Stimulated activated CD4-positive, alpha-beta T cell treated with anti-CD3 and anti-CD28 coated beads, TNF-alpha, amount 100 ng/mL, for 4 hours (primary cell): ENCODE results near the gene HDAC10.

Source experiments
- DNase-seq, 3 experiments: peaks; one replicate each; pipeline ENCODE4 v3.0.0-alpha.2; 2020; ENCODE audit warnings: low read depth in 3 of 3

HDAC10 gene

GRCh38 chr22:50250555-50251476 lies at the start of gene HDAC10:
HDAC10 (minus strand) TSS chr22:50251265; CDS start chr22:50251032, 233 bp downstream.
- DNase-seq, result peak; percentile 54 to 62 (median 55)

- no peak for DNase-seq
Observed at GRCh38 chr22:50300620-50301257, 49.7 kb upstream of the HDAC10 start.

GRCh38 chr22:50299785-50300619 lies 48.9 kb upstream of the HDAC10 start:
- DNase-seq, result no peak

- no peak for DNase-seq
Observed at GRCh38 chr22:50298937-50299784, 48.1 kb upstream of the HDAC10 start.

- DNase-seq, result no peak
Observed at GRCh38 chr22:50298266-50298637, 47.2 kb upstream of the HDAC10 start.

GRCh38 chr22:50297510-50298265 lies 46.6 kb upstream of the HDAC10 start:
- no peak for DNase-seq

- DNase-seq, result no peak
Observed at GRCh38 chr22:50296658-50297490, 45.8 kb upstream of the HDAC10 start.

GRCh38 chr22:50294319-50294656 lies 43.2 kb upstream of the HDAC10 start:
- DNase-seq, result no peak

GRCh38 chr22:50293441-50294318 lies 42.6 kb upstream of the HDAC10 start:
- no peak for DNase-seq

- no peak for DNase-seq
Observed at GRCh38 chr22:50292643-50293440, 41.8 kb upstream of the HDAC10 start.

GRCh38 chr22:50289942-50290630 lies 39.0 kb upstream of the HDAC10 start:
- DNase-seq, result no peak

GRCh38 chr22:50289151-50289941 lies 38.3 kb upstream of the HDAC10 start:
- no peak for DNase-seq

- DNase-seq, result no peak
Observed at GRCh38 chr22:50287731-50288130, 36.7 kb upstream of the HDAC10 start.

GRCh38 chr22:50286701-50287318 lies 35.7 kb upstream of the HDAC10 start:
- DNase-seq, result no peak

- DNase-seq, result no peak
Observed at GRCh38 chr22:50286275-50286674, 35.2 kb upstream of the HDAC10 start.
